H1 (cell line): ENCODE data around the gene GDPGP1. TPM values are rescaled to one million over a fixed set of nuclear protein-coding genes. Genes with fewer than 3 reads are reported as not detected.

Experiments used
- CHD7 ChIP-seq: fragments of 300-600 bp; sonication (generic); IDR thresholded peaks from 2 replicates; pipeline ENCODE4 v1.7.1; 2012; ENCODE audit warnings: low read length, moderate library complexity, mild to moderate bottlenecking, inconsistent platforms; ENCODE audit not compliant: insufficient replicate concordance
- POU5F1 ChIP-seq: IDR thresholded peaks from 2 replicates; pipeline ENCODE4 v1.6.1; 2011; ENCODE audit warnings: low read depth, mild to moderate bottlenecking, low read length, moderate library complexity
- TAF1 ChIP-seq: IDR thresholded peaks from 2 replicates; pipeline ENCODE4 v1.6.1; 2011; ENCODE audit warnings: mild to moderate bottlenecking, low read depth, low read length
- TAF7 ChIP-seq: optimal IDR thresholded peaks from 2 replicates; pipeline ENCODE3; 2011; ENCODE audit warnings: low read depth, mild to moderate bottlenecking, inconsistent platforms, low read length, moderate library complexity, borderline replicate concordance
- ZNF274 ChIP-seq: IDR thresholded peaks from 2 replicates; pipeline ENCODE4 v1.7.0; 2012; ENCODE audit warnings: low read length, borderline replicate concordance; ENCODE audit errors: extremely low read depth
- polyA plus RNA-seq, 7 experiments: library from polyadenylated mRNA; depleted of rRNA in 3 of 7; stranded (reverse) in 5 of 7; unstranded in 2 of 7; fragments of >200 nt in 5 of 7; fragments of 200-250 nt in 2 of 7; gene quantifications; 1 replicate in 5 of 7; 2 replicates in 1 of 7; 4 replicates in 1 of 7; pipeline versions ENCODE4 v1.2.1 to v1.2.3, GENCODE V29; 2011 to 2013; ENCODE audit warnings: missing spikeins in 2 of 7, mixed read lengths in 2 of 7
- total RNA-seq: library from RNA; stranded (reverse); fragmentation: NEBNext Ultra II Directional; extraction: Animal tissue kit (Norgen Biotek cat#: 25700); gene quantifications from 2 replicates; pipeline ENCODE4 v1.2.1, GENCODE V29; 2021

Gene GDPGP1
- total and polyA plus RNA-seq, 2 of the 8 experiments (the other 6 are each of a cell fraction or from before 2014, with no cell fraction given): 1.8 to 5.6 TPM

GRCh38 chr15:90240856-90241255, 6.8 kb downstream of the GDPGP1 start (continued):
- TF ChIP-seq CHD7 (no peak), POU5F1 (no peak), TAF1 (no peak), ZNF274 (no peak), TAF7 (no peak)
